Measurements from ENCODE around the gene SLC9B1. TPM values are rescaled to one million over a fixed set of nuclear protein-coding genes. Genes with fewer than 3 reads are reported as not detected.

SLC9B1 gene
- total RNA-seq, 1 experiment from 2014 or later, result 1.7 TPM

DNA sequence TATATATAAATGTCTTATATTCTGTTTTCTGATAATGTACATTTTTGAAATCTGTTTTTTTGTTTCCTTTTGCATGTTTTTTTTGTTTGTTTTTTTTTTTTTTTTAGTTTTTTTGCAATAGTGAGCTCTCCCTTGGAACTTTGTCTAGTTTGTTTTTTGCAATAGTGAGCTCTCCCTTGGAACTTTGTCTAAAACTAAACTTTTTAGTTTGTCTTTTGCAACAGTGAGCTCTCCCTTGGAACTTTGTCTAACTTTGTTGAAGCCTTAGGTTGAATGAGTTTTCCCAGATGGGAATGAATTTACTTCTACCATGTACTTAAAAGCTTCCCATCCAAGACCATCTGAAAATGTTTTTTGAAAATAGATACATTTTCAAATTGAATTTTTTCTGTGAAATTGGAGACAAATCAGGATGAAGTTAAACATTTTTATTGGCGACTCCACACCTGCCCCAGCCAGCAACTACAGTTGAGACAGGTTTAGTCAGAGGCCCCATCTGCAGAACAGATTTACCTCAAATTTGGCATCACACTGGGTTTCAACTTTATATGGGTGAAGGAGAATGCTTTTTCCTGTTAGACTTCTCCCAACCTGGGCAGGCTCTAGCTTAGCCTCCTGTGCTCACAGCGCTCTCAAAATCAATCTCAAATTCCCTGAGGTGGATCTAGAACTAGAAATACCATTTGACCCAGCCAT lies 41.1 kb upstream of the SLC9B1 start:
- Mint-ChIP-seq H3K36me3 (ENCODE audit: insufficient read depth, unreplicated experiment) (no peaks in the 10 kb centered on the region), H3K4me1 (ENCODE audit: low read depth, unreplicated experiment) (no peaks in the 10 kb centered on the region), H3K4me3 (ENCODE audit: unreplicated experiment) (no peak overlapping the region), H3K27me3 (ENCODE audit: insufficient read depth, unreplicated experiment) (no peaks in the 10 kb centered on the region), H3K9me3 (ENCODE audit: unreplicated experiment) (no peaks in the 10 kb centered on the region), H3K27ac (ENCODE audit: unreplicated experiment) (no peak overlapping the region)
- H3K4me3 ChIP-seq (ENCODE audit: low read depth, low read length), result no peak overlapping the region
- intact Hi-C loops (cut with micrococcal nuclease; ENCODE audit: unreplicated experiment), result no loop called here
- no peaks in the 10 kb centered on the region for H3K9me3 ChIP-seq
- no peaks in the 10 kb centered on the region for H3K4me1 ChIP-seq
- POLR2A ChIA-PET, result no interaction called here
- no peak for DNase-seq
- H3K36me3 ChIP-seq (ENCODE audit: control insufficient read depth, insufficient read depth, low read length), result no peaks in the 10 kb centered on the region
- BruUV-seq (replicated peaks), result no TSS peak
- H3K27me3 ChIP-seq (replicated peaks; ENCODE audit: control insufficient read depth, insufficient read depth, low read length), result no peaks in the 10 kb centered on the region
- CTCF ChIA-PET, result no interaction called here
- TF ChIP-seq, protein P1, sequence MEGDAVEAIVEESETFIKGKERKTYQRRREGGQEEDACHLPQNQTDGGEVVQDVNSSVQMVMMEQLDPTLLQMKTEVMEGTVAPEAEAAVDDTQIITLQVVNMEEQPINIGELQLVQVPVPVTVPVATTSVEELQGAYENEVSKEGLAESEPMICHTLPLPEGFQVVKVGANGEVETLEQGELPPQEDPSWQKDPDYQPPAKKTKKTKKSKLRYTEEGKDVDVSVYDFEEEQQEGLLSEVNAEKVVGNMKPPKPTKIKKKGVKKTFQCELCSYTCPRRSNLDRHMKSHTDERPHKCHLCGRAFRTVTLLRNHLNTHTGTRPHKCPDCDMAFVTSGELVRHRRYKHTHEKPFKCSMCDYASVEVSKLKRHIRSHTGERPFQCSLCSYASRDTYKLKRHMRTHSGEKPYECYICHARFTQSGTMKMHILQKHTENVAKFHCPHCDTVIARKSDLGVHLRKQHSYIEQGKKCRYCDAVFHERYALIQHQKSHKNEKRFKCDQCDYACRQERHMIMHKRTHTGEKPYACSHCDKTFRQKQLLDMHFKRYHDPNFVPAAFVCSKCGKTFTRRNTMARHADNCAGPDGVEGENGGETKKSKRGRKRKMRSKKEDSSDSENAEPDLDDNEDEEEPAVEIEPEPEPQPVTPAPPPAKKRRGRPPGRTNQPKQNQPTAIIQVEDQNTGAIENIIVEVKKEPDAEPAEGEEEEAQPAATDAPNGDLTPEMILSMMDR (IDR thresholded peaks at IDR 0.05; ENCODE audit: insufficient read depth in 1 of 2, low read depth in 1 of 2, low read length in 1 of 2, severe bottlenecking in 1 of 2, unreplicated experiment in 1 of 2), result no peak

DNA sequence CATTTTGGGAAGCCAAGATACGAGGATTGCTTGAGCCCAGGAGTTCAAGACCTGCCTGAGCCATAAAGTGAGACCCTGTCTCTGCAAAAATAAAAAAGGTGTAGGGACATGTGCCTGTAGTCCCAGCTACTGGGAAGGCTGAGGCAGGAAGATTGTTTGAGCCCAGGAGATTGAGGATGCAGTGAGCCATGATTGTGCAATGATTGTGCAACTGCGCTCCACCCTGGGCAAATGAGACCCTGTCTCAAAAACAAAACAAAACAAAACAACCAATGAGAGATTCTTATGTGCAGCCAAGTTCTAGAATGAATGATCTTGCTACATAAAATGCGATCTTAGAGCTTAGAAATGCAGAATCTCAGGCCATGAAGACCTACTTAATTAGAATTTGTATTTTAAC lies 34.5 kb upstream of the SLC9B1 start:
- H3K36me3 Mint-ChIP-seq (ENCODE audit: insufficient read depth, unreplicated experiment), result no peaks in the 10 kb centered on the region
- Histone ChIP-seq H3K4me1 (no peaks in the 10 kb centered on the region), H3K9me3 (no peaks in the 10 kb centered on the region), H3K27me3 (replicated peaks; ENCODE audit: control insufficient read depth, insufficient read depth, low read length) (no peaks in the 10 kb centered on the region), H3K36me3 (ENCODE audit: control insufficient read depth, insufficient read depth, low read length) (no peaks in the 10 kb centered on the region), H3K4me3 (ENCODE audit: low read depth, low read length) (no peak overlapping the region)
- ChIA-PET CTCF (no interaction called here), POLR2A (no interaction called here)
- no peak overlapping the region for H3K4me3 Mint-ChIP-seq (ENCODE audit: unreplicated experiment)
- no peaks in the 10 kb centered on the region for H3K9me3 Mint-ChIP-seq (ENCODE audit: unreplicated experiment)
- no peaks in the 10 kb centered on the region for H3K27me3 Mint-ChIP-seq (ENCODE audit: insufficient read depth, unreplicated experiment)
- H3K27ac Mint-ChIP-seq (ENCODE audit: unreplicated experiment), result no peak overlapping the region
- no peak for DNase-seq
- H3K4me1 Mint-ChIP-seq (ENCODE audit: low read depth, unreplicated experiment), result no peaks in the 10 kb centered on the region
- BruUV-seq (replicated peaks), result no TSS peak
- intact Hi-C loops (cut with micrococcal nuclease; ENCODE audit: unreplicated experiment), result no loop called here
- TF ChIP-seq, protein P1 (IDR thresholded peaks at IDR 0.05; ENCODE audit: insufficient read depth in 1 of 2, low read depth in 1 of 2, low read length in 1 of 2, severe bottlenecking in 1 of 2, unreplicated experiment in 1 of 2), result no peak

DNA sequence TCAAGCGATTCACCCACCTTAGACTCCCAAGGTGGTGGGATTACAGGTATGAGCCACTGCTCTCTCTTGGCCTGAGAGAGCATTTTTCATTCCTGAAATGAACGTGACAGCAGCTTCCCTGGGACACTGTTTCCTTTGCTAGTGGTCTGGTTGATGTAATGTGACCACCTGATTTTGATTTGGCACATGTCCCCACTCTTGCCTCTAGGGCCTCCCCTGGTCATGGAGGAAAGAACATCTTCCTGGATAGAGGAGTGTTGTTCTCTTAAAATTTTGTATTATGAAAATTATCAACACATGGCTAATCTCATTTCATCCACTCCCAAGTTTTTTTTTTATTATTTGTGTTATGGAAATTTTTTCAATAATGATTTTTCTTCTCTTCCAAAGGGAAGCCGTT lies 33.3 kb upstream of the SLC9B1 start:
- Histone ChIP-seq H3K36me3 (ENCODE audit: control insufficient read depth, insufficient read depth, low read length) (no peaks in the 10 kb centered on the region), H3K4me3 (ENCODE audit: low read depth, low read length) (no peak overlapping the region), H3K27me3 (replicated peaks; ENCODE audit: control insufficient read depth, insufficient read depth, low read length) (no peaks in the 10 kb centered on the region), H3K9me3 (no peaks in the 10 kb centered on the region), H3K4me1 (no peaks in the 10 kb centered on the region)
- H3K4me3 Mint-ChIP-seq (ENCODE audit: unreplicated experiment), result no peak overlapping the region
- H3K27ac Mint-ChIP-seq (ENCODE audit: unreplicated experiment), result no peak overlapping the region
- H3K36me3 Mint-ChIP-seq (ENCODE audit: insufficient read depth, unreplicated experiment), result no peaks in the 10 kb centered on the region
- POLR2A ChIA-PET, result no interaction called here
- DNase-seq, result no peak
- BruUV-seq (replicated peaks), result no TSS peak
- intact Hi-C loops (cut with micrococcal nuclease; ENCODE audit: unreplicated experiment), result no loop called here
- TF ChIP-seq, protein P1 (IDR thresholded peaks at IDR 0.05; ENCODE audit: insufficient read depth in 1 of 2, low read depth in 1 of 2, low read length in 1 of 2, severe bottlenecking in 1 of 2, unreplicated experiment in 1 of 2), result no peak
- no peaks in the 10 kb centered on the region for H3K4me1 Mint-ChIP-seq (ENCODE audit: low read depth, unreplicated experiment)
- no peaks in the 10 kb centered on the region for H3K27me3 Mint-ChIP-seq (ENCODE audit: insufficient read depth, unreplicated experiment)
- CTCF ChIA-PET, result no interaction called here
- H3K9me3 Mint-ChIP-seq (ENCODE audit: unreplicated experiment), result no peaks in the 10 kb centered on the region

All from Caco-2 (cell line).